NCI-H82 (cell line): Measurements from ENCODE around the gene HYCC2.
"Not testable (repeated sequence)": the region's sequence is repeated elsewhere in the genome, so short reads cannot be mapped to it uniquely, and the experiment has no call there.

Source experiments
- DNase-seq: peaks from one replicate; lab custom pipeline; 2025; lab: John Stamatoyannopoulos, UW

Gene HYCC2

GRCh38 chr2:201071479-201072200 lies at the start of gene HYCC2, which contains the start of gene NDUFB3:
HYCC2 (minus strand) TSS chr2:201071671; CDS start chr2:201024009, 47,662 bp downstream.
NDUFB3 (plus strand) TSS chr2:201072001; CDS start chr2:201078883, 6,882 bp downstream.
- peak; percentile 97 for DNase-seq

- peak; percentile 43 for DNase-seq
Measured at GRCh38 chr2:201118961-201119854, 47.7 kb upstream of the HYCC2 start.

DNA sequence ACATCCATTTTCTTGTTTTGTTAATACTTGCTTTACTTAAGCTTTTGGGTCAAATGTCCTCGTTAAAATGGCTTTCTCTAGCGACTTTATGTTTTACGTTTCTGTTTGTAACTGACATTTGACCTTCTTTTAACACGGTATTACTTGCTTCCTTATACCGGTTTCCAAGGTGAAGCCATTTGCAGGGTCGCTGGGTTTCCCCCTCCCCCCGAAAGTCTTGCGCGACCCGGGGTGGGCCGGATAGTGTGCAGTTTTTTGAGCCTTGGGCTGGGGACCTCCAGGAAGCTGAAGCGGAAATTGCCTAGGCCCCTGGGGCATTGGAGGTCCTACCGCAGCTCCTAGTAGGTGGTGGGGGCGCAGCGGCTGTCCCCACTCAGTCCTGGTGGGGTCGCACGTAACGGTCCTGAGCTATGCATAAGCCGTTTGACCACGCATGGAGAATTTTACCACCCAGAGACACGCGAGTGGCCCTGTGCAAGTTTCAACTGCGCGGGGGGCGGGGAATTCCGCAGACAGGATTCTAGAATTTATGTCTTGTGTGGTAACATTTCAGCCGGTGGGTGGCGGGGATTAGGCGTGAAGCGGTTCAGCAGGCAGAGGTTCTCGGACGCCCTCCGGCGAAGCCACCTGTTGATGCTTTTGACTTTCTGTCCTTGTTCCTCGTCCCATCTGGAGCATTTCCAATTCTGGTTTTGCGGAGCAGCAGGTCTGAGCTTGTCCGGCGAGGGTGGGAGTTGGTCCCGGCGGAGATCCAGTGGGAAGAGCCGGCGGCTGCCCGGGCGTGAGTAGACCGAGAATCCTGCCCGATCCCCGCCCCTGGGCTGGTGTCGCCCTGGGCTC lies 46.9 kb upstream of the HYCC2 start:
- peak; percentile 59 for DNase-seq

GRCh38 chr2:201117735-201118094 lies 46.2 kb upstream of the HYCC2 start:
- DNase-seq = not testable (repeated sequence)

DNA sequence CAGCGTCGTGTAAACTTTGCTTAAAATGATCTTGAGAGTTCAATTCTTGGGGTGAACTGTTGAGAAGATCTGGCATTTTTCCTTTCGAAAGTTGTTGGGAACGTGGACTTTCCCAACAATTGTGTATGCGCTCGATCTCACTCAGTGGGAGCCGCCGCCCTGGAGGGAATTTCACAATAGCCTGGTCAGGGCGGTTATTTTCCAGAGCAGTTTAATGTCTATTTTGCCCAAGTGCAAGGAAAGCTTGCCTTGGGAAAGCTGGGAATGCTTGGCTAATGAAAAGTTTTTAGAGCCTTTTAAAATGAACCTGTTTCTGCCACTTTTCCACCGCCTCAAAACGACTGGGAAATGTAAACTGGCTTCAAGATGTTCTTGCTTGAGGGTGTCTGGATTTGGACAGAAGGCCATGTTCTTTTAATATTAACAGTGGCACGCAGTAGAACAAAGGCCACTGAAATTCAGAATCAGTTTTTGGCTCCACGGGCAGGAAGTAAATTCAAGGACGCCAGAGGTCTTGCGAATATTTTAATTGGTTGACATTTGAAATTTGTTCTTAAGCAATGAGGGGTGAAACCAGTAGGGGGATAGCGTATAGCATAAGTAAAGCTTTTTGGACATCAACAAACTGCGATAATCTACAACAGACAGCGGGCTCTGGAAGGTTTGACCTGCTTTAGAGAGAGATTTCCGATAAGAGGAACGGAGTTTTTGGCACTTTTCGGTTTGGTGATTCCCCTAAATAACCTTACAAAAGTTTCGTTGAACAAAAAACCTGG lies 45.7 kb upstream of the HYCC2 start:
- DNase-seq = no peak

- DNase-seq = peak; percentile 43
Measured at GRCh38 chr2:201116115-201116958, 44.9 kb upstream of the HYCC2 start, which contains the start of gene CFLAR. CFLAR (plus strand) TSS chr2:201116164; CDS start chr2:201129866, 13,702 bp downstream.

GRCh38 chr2:201114846-201115245 lies 43.4 kb upstream of the HYCC2 start:
- DNase-seq = no peak

- DNase-seq = no peak
Measured at GRCh38 chr2:201114350-201114749, 42.9 kb upstream of the HYCC2 start.

DNA sequence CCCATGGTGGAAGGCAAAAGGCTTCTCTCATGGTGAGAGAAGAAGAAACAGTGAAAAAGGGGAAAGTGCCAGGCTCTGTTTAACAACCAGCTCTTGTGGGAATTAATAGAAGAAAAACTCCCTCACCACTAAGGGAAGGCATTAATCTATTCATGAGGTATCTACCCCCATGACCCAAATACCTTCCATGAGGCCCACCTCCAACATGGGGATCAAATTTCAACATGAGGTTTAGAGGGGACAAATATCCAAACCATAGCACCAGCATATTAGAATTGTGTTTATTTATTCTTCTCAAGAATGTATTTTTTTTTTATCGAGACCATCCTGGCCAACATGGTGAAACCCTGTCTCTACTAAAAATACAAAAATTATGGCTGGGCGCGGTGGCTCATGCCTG lies 39.6 kb upstream of the HYCC2 start:
- DNase-seq = no peak

DNA sequence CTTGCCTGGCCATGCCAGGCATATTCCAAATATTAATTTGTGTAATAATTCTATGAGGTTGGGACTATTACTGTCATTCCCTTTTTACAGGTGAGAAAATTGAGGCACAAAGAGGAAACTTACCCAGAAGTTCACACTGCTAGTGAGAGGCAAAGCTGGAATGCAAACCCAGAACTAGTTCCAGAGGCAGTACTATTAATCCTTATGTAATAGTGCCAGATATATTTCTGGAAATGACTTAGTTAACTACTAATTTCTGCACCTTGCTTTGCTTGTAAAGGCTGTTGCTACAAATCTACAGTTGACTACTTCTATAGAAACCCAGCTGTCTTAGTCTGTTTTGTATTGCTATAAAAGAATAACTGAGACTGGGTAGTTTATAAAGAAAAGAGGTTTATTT lies 39.1 kb upstream of the HYCC2 start:
- DNase-seq = no peak

- DNase-seq = no peak
Measured at GRCh38 chr2:201109186-201109585, 37.7 kb upstream of the HYCC2 start.

DNA sequence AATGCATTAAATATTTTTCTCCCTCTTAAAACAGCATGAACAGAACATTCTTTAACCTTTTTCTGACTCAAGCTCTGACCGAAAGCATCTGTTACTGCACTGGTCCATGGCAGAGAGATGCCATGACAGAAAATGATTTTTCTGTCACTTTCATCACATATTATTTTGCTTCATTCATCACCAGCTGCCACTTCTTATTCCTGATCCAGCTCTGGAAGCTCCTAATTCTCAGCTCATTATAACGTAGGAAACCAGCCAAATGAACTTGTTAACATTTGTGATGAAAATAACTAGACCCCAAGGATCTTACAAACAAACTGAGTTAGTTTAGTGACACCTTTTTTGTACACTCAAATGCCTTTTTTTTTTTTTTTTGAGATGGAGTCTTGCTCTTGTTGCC lies 36.9 kb upstream of the HYCC2 start:
- no peak for DNase-seq

DNA sequence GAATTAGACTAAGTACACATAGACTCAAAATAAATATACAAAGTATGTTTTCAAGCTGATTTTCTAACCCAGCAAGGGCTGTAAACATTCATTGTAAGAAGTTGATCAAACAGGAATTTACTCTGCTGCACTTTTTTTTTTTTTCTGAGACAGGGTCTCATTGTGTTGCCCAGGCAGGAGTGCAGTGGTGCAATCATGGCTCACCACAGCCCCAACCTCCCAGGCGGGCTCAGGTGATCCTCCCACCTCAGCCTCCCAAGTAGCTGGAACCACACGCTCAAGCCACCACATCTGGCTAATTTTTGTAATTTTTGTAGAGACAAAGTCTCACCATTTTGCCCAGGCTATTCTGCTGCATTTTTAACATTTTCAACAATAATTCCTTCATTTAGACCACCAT lies 36.2 kb upstream of the HYCC2 start:
- DNase-seq = no peak

DNA sequence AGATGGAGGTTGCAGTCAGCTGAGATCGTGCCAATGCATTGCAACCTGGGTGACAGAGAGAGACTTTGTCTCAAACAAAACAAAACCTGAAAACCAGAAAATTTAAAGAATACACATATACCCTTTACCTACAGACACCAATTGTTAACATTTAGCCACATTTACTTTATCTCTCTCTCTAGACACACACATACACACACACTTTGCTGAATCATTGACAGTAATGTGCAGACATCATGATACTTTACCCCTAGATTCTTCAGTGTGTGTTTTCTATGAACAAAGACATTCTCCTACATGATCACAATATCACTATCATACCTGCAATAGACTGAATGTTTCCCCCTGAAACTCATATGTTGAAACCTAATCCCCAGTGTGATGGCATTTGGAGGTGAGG lies 34.3 kb upstream of the HYCC2 start:
- no peak for DNase-seq

GRCh38 chr2:201100497-201100896 lies 29.0 kb upstream of the HYCC2 start:
- peak; percentile 16 for DNase-seq

- no peak for DNase-seq
Measured at GRCh38 chr2:201093573-201093972, 22.1 kb upstream of the HYCC2 start.

DNA sequence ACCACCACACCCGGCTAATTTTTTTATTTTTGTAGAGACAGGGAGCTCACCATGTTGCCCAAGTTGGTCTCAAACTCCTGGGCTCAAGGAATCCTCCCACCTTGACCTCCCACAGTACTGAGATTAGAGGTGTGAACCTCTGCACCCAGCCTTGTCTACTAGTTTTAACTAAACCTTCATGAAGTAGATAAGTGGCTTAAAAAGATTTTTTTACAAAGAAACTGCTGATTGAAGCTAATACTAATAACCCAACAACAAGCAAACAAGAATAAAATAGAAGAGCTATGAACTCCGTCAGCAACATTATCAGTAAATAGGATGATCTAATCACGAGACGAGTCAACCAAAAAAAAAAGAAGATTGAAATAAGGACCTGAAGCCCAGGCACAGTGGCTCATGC lies 19.1 kb upstream of the HYCC2 start:
- DNase-seq = no peak

GRCh38 chr2:201084863-201085262 lies 13.4 kb upstream of the HYCC2 start:
- no peak for DNase-seq

- no peak for DNase-seq
Measured at GRCh38 chr2:201074996-201075395, 3.5 kb upstream of the HYCC2 start.

GRCh38 chr2:201073071-201073470 lies 1.6 kb upstream of the HYCC2 start:
- DNase-seq = no peak

DNA sequence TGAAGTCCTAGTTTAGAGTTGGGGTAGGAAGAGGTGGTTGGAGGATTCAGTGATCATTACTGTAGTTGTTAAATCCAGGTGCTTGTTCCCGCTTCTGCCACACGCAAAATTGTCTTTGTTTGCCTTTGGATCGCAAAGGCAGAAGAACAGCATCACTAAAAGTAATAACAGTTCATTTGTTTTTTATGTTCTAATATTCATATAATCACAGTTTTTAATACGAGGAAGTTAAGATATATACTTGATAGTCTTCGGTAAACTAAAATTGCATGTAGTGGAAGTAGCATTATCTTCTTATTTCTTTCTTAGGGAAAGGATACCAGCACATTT lies 695 bp upstream of the HYCC2 start:
- DNase-seq = no peak
